HCT116 (cell line): Measurements from ENCODE around the gene TP53AIP1. TPM values are rescaled to one million over a fixed set of nuclear protein-coding genes. Genes with fewer than 3 reads are reported as not detected.

Source experiments
- ATAC-seq: fragments of 200-7000 bp; cut with Tn5 transposase; 2 replicates; pipeline ENCODE4 v1.9.1; 2020; ENCODE audit warnings: mild to moderate bottlenecking, moderate library complexity
- BruUV-seq: library from RNA; stranded (reverse); fragments of 400-500 nt; replicated peaks from 2 replicates; lab custom pipeline; 2021; lab: Mats Ljungman, UMichigan
- CTCF ChIA-PET: fragments of 300-600 bp; sonication (Branson Sonifier 250); formaldehyde crosslinking; loops from one replicate; lab custom pipeline; 2021; ENCODE audit warnings: antibody characterized with exemption; lab: Charles Lee
- POLR2A ChIA-PET: fragments of 300-600, 350-600 bp; sonication (Branson Sonifier 250); formaldehyde crosslinking; loops from one replicate; lab custom pipeline; 2021; ENCODE audit warnings: antibody characterized with exemption; lab: Charles Lee
- RAD21 ChIA-PET, 2 experiments: fragments of 300-600 bp; sonication (Branson Sonifier 250); formaldehyde crosslinking; loops; one replicate each; lab custom pipeline; 2023; ENCODE audit warnings: low total read pairs in 2 of 2; ENCODE audit not compliant: uncharacterized antibody in 2 of 2, unreplicated experiment in 2 of 2, low non-redundant PET in 1 of 2; lab: Charles Lee
- DNase-seq: peaks from one replicate; pipeline ENCODE4 v3.0.0-alpha.2; 2010; ENCODE audit warnings: low read depth, low spot score
- H2AFZ ChIP-seq: fragments of 200-600 bp; shearing (Covaris generic), sonication (generic); 2 replicates; pipeline ENCODE4 v1.6.1; 2017; ENCODE audit warnings: low read depth, mixed run types, mixed read lengths, antibody characterized with exemption, low read length; ENCODE audit not compliant: poor library complexity, severe bottlenecking
- H3K27ac ChIP-seq: 2 replicates; pipeline ENCODE4 v1.5.1; 2012; ENCODE audit warnings: low read depth, low read length
- H3K27me3 ChIP-seq: fragments of 200-600 bp; sonication (generic); 2 replicates; pipeline ENCODE4 v1.6.1; 2016; ENCODE audit warnings: mixed run types, low read length, mixed read lengths; ENCODE audit not compliant: insufficient read depth
- H3K36me3 ChIP-seq, 2 experiments: fragments of 200-500 bp in 1 of 2; fragments of 200-600 bp in 1 of 2; sonication (Bioruptor generic) in 1 of 2; sonication (generic) in 1 of 2; 2 replicates each; pipeline versions ENCODE4 v1.5.1 to v1.6.1; 2014 to 2016; ENCODE audit warnings: low read length in 2 of 2, inconsistent platforms in 1 of 2, mixed read lengths in 1 of 2, mixed run types in 1 of 2; ENCODE audit not compliant: insufficient read depth in 2 of 2, control insufficient read depth in 1 of 2
- H3K4me1 ChIP-seq, 2 experiments: fragments of 200-600 bp in 1 of 2; sonication (generic) in 1 of 2; 2 replicates each; pipeline versions ENCODE4 v1.5.1 to v1.6.1; 2012 to 2017; ENCODE audit warnings: low read length in 2 of 2, inconsistent platforms in 1 of 2, mild to moderate bottlenecking in 1 of 2, mixed read lengths in 1 of 2, mixed run types in 1 of 2, moderate library complexity in 1 of 2; ENCODE audit not compliant: insufficient read depth in 2 of 2, control insufficient read depth in 1 of 2
- H3K4me2 ChIP-seq: fragments of 200-600 bp; sonication (generic); 2 replicates; pipeline ENCODE4 v1.6.1; 2017; ENCODE audit warnings: mixed run types, low read length, mixed read lengths
- H3K4me3 ChIP-seq, 2 experiments: fragments of 200-600 bp in 1 of 2; sonication (generic) in 1 of 2; replicated peaks in 1 of 2; 2 replicates each; pipeline ENCODE4 v1.5.1; 2011 to 2016; ENCODE audit warnings: low read length in 2 of 2, control low read depth in 1 of 2, low read depth in 1 of 2, mild to moderate bottlenecking in 1 of 2, mixed read lengths in 1 of 2, mixed run types in 1 of 2
- H3K79me2 ChIP-seq: fragments of 200-600 bp; sonication (generic); 2 replicates; pipeline ENCODE4 v1.6.1; 2017; ENCODE audit warnings: mild to moderate bottlenecking, mixed run types, low read length, moderate library complexity, mixed read lengths; ENCODE audit not compliant: insufficient read depth
- H3K9ac ChIP-seq: fragments of 200-600 bp; sonication (generic); 2 replicates; pipeline ENCODE4 v1.6.1; 2016; ENCODE audit warnings: low read length, mixed read lengths
- H3K9me2 ChIP-seq: fragments of 200-600 bp; sonication (generic), shearing (Covaris generic); 2 replicates; pipeline ENCODE4 v1.6.1; 2017; ENCODE audit warnings: mixed run types, mild to moderate bottlenecking, moderate library complexity; ENCODE audit not compliant: insufficient read depth
- H3K9me3 ChIP-seq, 2 experiments: fragments of 200-500 bp in 1 of 2; fragments of 200-600 bp in 1 of 2; sonication (Bioruptor generic) in 1 of 2; sonication (generic) in 1 of 2; 2 replicates each; pipeline ENCODE4 v1.6.1; 2014 to 2017; ENCODE audit warnings: low read length in 2 of 2, mixed read lengths in 2 of 2, inconsistent platforms in 1 of 2, low read depth in 1 of 2, mild to moderate bottlenecking in 1 of 2, mixed run types in 1 of 2, moderate library complexity in 1 of 2; ENCODE audit not compliant: control insufficient read depth in 1 of 2, insufficient read depth in 1 of 2
- H4K20me1 ChIP-seq: fragments of 200-600 bp; sonication (generic), shearing (Covaris generic); 2 replicates; pipeline ENCODE4 v1.6.1; 2017; ENCODE audit warnings: mixed run types, mild to moderate bottlenecking, moderate library complexity; ENCODE audit not compliant: insufficient read depth
- ATF3 ChIP-seq: IDR thresholded peaks from 2 replicates; pipeline ENCODE4 v1.6.1; 2012
- CBX3 ChIP-seq: IDR thresholded peaks from 2 replicates; pipeline ENCODE4 v1.6.1; 2012; ENCODE audit warnings: low read depth
- EGR1 ChIP-seq: IDR thresholded peaks from 2 replicates; pipeline ENCODE4 v1.6.1; 2012; ENCODE audit warnings: low read depth
- ELF1 ChIP-seq: IDR thresholded peaks from 2 replicates; pipeline ENCODE4 v1.6.1; 2012; ENCODE audit warnings: low read depth, borderline replicate concordance
- EZH2 ChIP-seq: fragments of 200-600 bp; sonication (generic); IDR thresholded peaks from 2 replicates; pipeline ENCODE4 v1.6.1; 2017; ENCODE audit warnings: antibody characterized with exemption, mixed run types
- EZH2phosphoT487 ChIP-seq: fragments of 200-600 bp; IDR thresholded peaks from 2 replicates; pipeline ENCODE4 v1.6.1; 2018; ENCODE audit warnings: antibody characterized with exemption, borderline replicate concordance
- FOSL1 ChIP-seq: IDR thresholded peaks from 2 replicates; pipeline ENCODE4 v1.6.1; 2012; ENCODE audit warnings: low read depth
- JUND ChIP-seq: IDR thresholded peaks from 2 replicates; pipeline ENCODE4 v1.6.1; 2012
- POLR2A ChIP-seq: IDR thresholded peaks from 2 replicates; pipeline ENCODE4 v1.7.0; 2011; ENCODE audit warnings: borderline replicate concordance; ENCODE audit not compliant: insufficient read depth, insufficient read length; ENCODE audit errors: extremely low read depth
- POLR2AphosphoS5 ChIP-seq: IDR thresholded peaks from 2 replicates; pipeline ENCODE4 v1.6.1; 2011; ENCODE audit warnings: mild to moderate bottlenecking, low read depth, low read length, moderate library complexity
- RAD21 ChIP-seq: IDR thresholded peaks from 2 replicates; pipeline ENCODE4 v1.6.1; 2012; ENCODE audit warnings: low read depth, mild to moderate bottlenecking
- SIN3A ChIP-seq: IDR thresholded peaks from 2 replicates; pipeline ENCODE4 v1.6.1; 2012; ENCODE audit warnings: low read depth
- SP1 ChIP-seq: IDR thresholded peaks from 2 replicates; pipeline ENCODE4 v1.6.1; 2012; ENCODE audit warnings: low read depth
- SRF ChIP-seq: IDR thresholded peaks from 2 replicates; pipeline ENCODE4 v1.6.1; 2012; ENCODE audit warnings: low read depth
- TCF7L2 ChIP-seq: IDR thresholded peaks from 2 replicates; pipeline ENCODE4 v1.7.0; 2011; ENCODE audit warnings: borderline replicate concordance, inconsistent platforms; ENCODE audit not compliant: insufficient read depth, insufficient read length; ENCODE audit errors: extremely low read depth
- ZBTB33 ChIP-seq: IDR thresholded peaks from 2 replicates; pipeline ENCODE4 v1.6.1; 2011; ENCODE audit warnings: mild to moderate bottlenecking, low read length, moderate library complexity; ENCODE audit not compliant: insufficient replicate concordance; ENCODE audit errors: extremely low read depth
- ZNF274 ChIP-seq: fragments of 200-500 bp; sonication (Bioruptor generic); IDR thresholded peaks from 2 replicates; pipeline ENCODE4 v1.6.1; 2014; ENCODE audit warnings: mild to moderate bottlenecking, low read depth, low read length, inconsistent platforms
- intact Hi-C: fragments of 100-400 bp; cut with micrococcal nuclease; formaldehyde crosslinking; loops from 2 replicates; pipeline ENCODE4 v1.10.0; 2022
- total RNA-seq: library from RNA; stranded (reverse); gene quantifications from one replicate; pipeline ENCODE4 v1.2.1, GENCODE V29; 2021; ENCODE audit not compliant: unreplicated experiment
- TF ChIP-seq, protein P1 (sequence below): IDR thresholded peaks from 2 replicates; pipeline ENCODE4 v1.6.1; 2012
- TF ChIP-seq, protein P2 (sequence below), 3 experiments: fragments of 200-600 bp in 1 of 3; sonication (generic) in 1 of 3; IDR thresholded peaks in 2 of 3; conservative IDR thresholded peaks in 1 of 3; 2 replicates each; pipeline ENCODE4 v1.5.1; 2012 to 2017; ENCODE audit warnings: low read depth in 2 of 3, low read length in 2 of 3, antibody characterized with exemption in 1 of 3, borderline replicate concordance in 1 of 3, control low read depth in 1 of 3, mild to moderate bottlenecking in 1 of 3, mixed read lengths in 1 of 3, mixed run types in 1 of 3, moderate library complexity in 1 of 3; ENCODE audit not compliant: insufficient read depth in 1 of 3
- TF ChIP-seq, protein P3 (sequence below): IDR thresholded peaks from 2 replicates; pipeline ENCODE4 v1.6.1; 2012; ENCODE audit warnings: low read depth

TP53AIP1 gene
- total RNA-seq, 1 experiment from 2014 or later = 0.15 TPM

DNA sequence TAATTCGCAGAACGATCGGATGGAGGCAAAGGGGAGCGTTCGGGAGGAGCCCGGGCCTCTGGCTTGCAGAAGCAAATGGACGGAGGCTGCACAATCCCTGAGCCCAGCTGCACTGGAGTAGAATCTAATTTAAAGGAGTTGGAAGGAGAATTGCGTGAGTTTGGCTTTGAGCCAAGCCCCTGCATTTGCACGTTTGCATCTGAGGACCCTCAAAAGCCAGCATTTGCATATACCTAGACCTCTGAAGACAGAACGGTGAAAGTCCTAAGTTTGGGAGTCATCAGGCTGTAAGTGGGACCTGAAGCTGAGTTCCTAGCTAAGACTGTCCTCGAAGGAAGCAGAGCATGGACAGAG lies 15.6 kb downstream of the TP53AIP1 start:
- Histone ChIP-seq H3K9me2 (no peaks in the 10 kb centered on the region), H3K27ac (no peak overlapping the region), H3K36me3 (no peaks in the 10 kb centered on the region), H3K4me1 (no peaks in the 10 kb centered on the region), H3K9ac (no peak overlapping the region), H3K4me3 (no peak overlapping the region), H3K27me3 (no peaks in the 10 kb centered on the region), H3K79me2 (no peaks in the 10 kb centered on the region), H3K4me2 (no peak overlapping the region), H3K9me3 (no peaks in the 10 kb centered on the region), H2AFZ (no peak overlapping the region), H4K20me1 (no peaks in the 10 kb centered on the region)
- TF ChIP-seq CBX3 (no peak), ZBTB33 (no peak), ATF3 (no peak), EZH2 (no peak), JUND (no peak), POLR2AphosphoS5 (no peak), SP1 (no peak), EGR1 (no peak), TCF7L2 (no peak), ELF1 (no peak), ZNF274 (no peak), SRF (no peak), RAD21 (no peak), POLR2A (no peak), EZH2phosphoT487 (no peak), SIN3A (no peak), FOSL1 (no peak)
- TF ChIP-seq, protein P1, sequence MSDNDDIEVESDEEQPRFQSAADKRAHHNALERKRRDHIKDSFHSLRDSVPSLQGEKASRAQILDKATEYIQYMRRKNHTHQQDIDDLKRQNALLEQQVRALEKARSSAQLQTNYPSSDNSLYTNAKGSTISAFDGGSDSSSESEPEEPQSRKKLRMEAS = no peak
- TF ChIP-seq, protein P2, sequence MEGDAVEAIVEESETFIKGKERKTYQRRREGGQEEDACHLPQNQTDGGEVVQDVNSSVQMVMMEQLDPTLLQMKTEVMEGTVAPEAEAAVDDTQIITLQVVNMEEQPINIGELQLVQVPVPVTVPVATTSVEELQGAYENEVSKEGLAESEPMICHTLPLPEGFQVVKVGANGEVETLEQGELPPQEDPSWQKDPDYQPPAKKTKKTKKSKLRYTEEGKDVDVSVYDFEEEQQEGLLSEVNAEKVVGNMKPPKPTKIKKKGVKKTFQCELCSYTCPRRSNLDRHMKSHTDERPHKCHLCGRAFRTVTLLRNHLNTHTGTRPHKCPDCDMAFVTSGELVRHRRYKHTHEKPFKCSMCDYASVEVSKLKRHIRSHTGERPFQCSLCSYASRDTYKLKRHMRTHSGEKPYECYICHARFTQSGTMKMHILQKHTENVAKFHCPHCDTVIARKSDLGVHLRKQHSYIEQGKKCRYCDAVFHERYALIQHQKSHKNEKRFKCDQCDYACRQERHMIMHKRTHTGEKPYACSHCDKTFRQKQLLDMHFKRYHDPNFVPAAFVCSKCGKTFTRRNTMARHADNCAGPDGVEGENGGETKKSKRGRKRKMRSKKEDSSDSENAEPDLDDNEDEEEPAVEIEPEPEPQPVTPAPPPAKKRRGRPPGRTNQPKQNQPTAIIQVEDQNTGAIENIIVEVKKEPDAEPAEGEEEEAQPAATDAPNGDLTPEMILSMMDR (IDR thresholded peaks at IDR 0.05 in 2 of 3, conservative IDR thresholded peaks at IDR 0.05 in 1 of 3; ENCODE audit: borderline replicate concordance in 1 of 3, insufficient read depth in 1 of 3, low read depth in 2 of 3, low read length in 2 of 3) = no peak
- TF ChIP-seq, protein P3, sequence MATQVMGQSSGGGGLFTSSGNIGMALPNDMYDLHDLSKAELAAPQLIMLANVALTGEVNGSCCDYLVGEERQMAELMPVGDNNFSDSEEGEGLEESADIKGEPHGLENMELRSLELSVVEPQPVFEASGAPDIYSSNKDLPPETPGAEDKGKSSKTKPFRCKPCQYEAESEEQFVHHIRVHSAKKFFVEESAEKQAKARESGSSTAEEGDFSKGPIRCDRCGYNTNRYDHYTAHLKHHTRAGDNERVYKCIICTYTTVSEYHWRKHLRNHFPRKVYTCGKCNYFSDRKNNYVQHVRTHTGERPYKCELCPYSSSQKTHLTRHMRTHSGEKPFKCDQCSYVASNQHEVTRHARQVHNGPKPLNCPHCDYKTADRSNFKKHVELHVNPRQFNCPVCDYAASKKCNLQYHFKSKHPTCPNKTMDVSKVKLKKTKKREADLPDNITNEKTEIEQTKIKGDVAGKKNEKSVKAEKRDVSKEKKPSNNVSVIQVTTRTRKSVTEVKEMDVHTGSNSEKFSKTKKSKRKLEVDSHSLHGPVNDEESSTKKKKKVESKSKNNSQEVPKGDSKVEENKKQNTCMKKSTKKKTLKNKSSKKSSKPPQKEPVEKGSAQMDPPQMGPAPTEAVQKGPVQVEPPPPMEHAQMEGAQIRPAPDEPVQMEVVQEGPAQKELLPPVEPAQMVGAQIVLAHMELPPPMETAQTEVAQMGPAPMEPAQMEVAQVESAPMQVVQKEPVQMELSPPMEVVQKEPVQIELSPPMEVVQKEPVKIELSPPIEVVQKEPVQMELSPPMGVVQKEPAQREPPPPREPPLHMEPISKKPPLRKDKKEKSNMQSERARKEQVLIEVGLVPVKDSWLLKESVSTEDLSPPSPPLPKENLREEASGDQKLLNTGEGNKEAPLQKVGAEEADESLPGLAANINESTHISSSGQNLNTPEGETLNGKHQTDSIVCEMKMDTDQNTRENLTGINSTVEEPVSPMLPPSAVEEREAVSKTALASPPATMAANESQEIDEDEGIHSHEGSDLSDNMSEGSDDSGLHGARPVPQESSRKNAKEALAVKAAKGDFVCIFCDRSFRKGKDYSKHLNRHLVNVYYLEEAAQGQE = no peak
- POLR2A ChIA-PET = no interaction called here
- CTCF ChIA-PET = no interaction called here
- ATAC-seq (no peak), DNase-seq (no peak)
- RAD21 ChIA-PET = no interaction called here
- intact Hi-C loops = no loop called here
- BruUV-seq = no TSS peak
